SK-N-MC (cell line): Measurements from ENCODE around the gene L2HGDH.

Experiments used
- EZH2 ChIP-seq: fragments of 200-600 bp; sonication (generic); IDR thresholded peaks from one replicate; pipeline ENCODE4 v1.6.1; 2017; ENCODE audit warnings: antibody characterized with exemption
- POLR2AphosphoS5 ChIP-seq: IDR thresholded peaks from 2 replicates; pipeline ENCODE4 v1.6.1; 2012; ENCODE audit warnings: mild to moderate bottlenecking, low read depth, low read length, borderline replicate concordance

GRCh38 chr14:50247245-50247644, 64.8 kb downstream of the L2HGDH start:
- TF ChIP-seq POLR2AphosphoS5 = no peak
- TF ChIP-seq EZH2 = no peak
